Measurements from ENCODE around the gene SULF2.

Gene SULF2

GRCh38 chr20:47710665-47711045 is 74.6 kb downstream of the SULF2 start:
- H3K27ac ChIP-seq = no peak overlapping the region
- no peak overlapping the region for H2AFZ ChIP-seq
- no peaks in the 10 kb centered on the region for H3K27me3 ChIP-seq (ENCODE audit: control insufficient read depth, insufficient read depth, low read length)
- H3K79me2 ChIP-seq = no peaks in the 10 kb centered on the region
- H3K9me3 ChIP-seq (ENCODE audit: control insufficient read depth, low read length) = no peaks in the 10 kb centered on the region
- H3K4me2 ChIP-seq (ENCODE audit: low read length) = no peak overlapping the region
- no peaks in the 10 kb centered on the region for H3K4me1 ChIP-seq
- H3K36me3 ChIP-seq (ENCODE audit: control insufficient read depth, insufficient read depth, low read length) = no peaks in the 10 kb centered on the region
- H3K4me3 ChIP-seq (ENCODE audit: low read depth, low read length) = no peak overlapping the region
- no peak for TF ChIP-seq CTCF (IDR thresholded peaks at IDR 0.05)
- H3K9ac ChIP-seq = no peak overlapping the region

GRCh38 chr20:47708953-47709833 is 76.1 kb downstream of the SULF2 start:
- no peaks in the 10 kb centered on the region for H3K4me1 ChIP-seq
- no peak overlapping the region for H3K9ac ChIP-seq
- H2AFZ ChIP-seq = no peak overlapping the region
- no peak overlapping the region for H3K4me2 ChIP-seq (ENCODE audit: low read length)
- no peaks in the 10 kb centered on the region for H3K9me3 ChIP-seq (ENCODE audit: control insufficient read depth, low read length)
- H3K27ac ChIP-seq = no peak overlapping the region
- no peaks in the 10 kb centered on the region for H3K79me2 ChIP-seq
- H3K4me3 ChIP-seq (ENCODE audit: low read depth, low read length) = no peak overlapping the region
- TF ChIP-seq CTCF (IDR thresholded peaks at IDR 0.05) = no peak
- H3K27me3 ChIP-seq (ENCODE audit: control insufficient read depth, insufficient read depth, low read length) = no peaks in the 10 kb centered on the region
- H3K36me3 ChIP-seq (ENCODE audit: control insufficient read depth, insufficient read depth, low read length) = no peaks in the 10 kb centered on the region

GRCh38 chr20:47708140-47708807 is 77.0 kb downstream of the SULF2 start:
- H3K9me3 ChIP-seq (ENCODE audit: control insufficient read depth, low read length) = no peaks in the 10 kb centered on the region
- H3K4me1 ChIP-seq = no peaks in the 10 kb centered on the region
- H3K36me3 ChIP-seq (ENCODE audit: control insufficient read depth, insufficient read depth, low read length) = no peaks in the 10 kb centered on the region
- no peaks in the 10 kb centered on the region for H3K79me2 ChIP-seq
- no peak overlapping the region for H3K9ac ChIP-seq
- TF ChIP-seq CTCF (IDR thresholded peaks at IDR 0.05) = no peak
- no peak overlapping the region for H2AFZ ChIP-seq
- H3K4me2 ChIP-seq (ENCODE audit: low read length) = no peak overlapping the region
- H3K27me3 ChIP-seq (ENCODE audit: control insufficient read depth, insufficient read depth, low read length) = no peaks in the 10 kb centered on the region
- H3K27ac ChIP-seq = no peak overlapping the region
- no peak overlapping the region for H3K4me3 ChIP-seq (ENCODE audit: low read depth, low read length)

GRCh38 chr20:47706345-47706744 is 78.9 kb downstream of the SULF2 start:
- Histone ChIP-seq H3K4me3 (ENCODE audit: low read depth, low read length) (no peak overlapping the region), H3K9me3 (ENCODE audit: control insufficient read depth, low read length) (no peaks in the 10 kb centered on the region), H3K27ac (no peak overlapping the region), H3K4me1 (no peaks in the 10 kb centered on the region), H3K36me3 (ENCODE audit: control insufficient read depth, insufficient read depth, low read length) (no peaks in the 10 kb centered on the region), H2AFZ (no peak overlapping the region), H3K79me2 (no peaks in the 10 kb centered on the region), H3K9ac (no peak overlapping the region), H3K27me3 (ENCODE audit: control insufficient read depth, insufficient read depth, low read length) (no peaks in the 10 kb centered on the region), H3K4me2 (ENCODE audit: low read length) (no peak overlapping the region)
- no peak for TF ChIP-seq CTCF (IDR thresholded peaks at IDR 0.05)

Data from parathyroid adenoma (tissue), 2 donors.